ENCODE measurements around the gene AKTIP.

AKTIP gene

GRCh38 chr16:53476867-53477266 lies 26.1 kb downstream of the AKTIP start:
- no peak for DNase-seq

- DNase-seq: no peak
These were observed 37.3 kb downstream of the AKTIP start for GRCh38 chr16:53465606-53466280.

GRCh38 chr16:53458635-53459034 lies 44.4 kb downstream of the AKTIP start:
- DNase-seq: no peak

- DNase-seq: peak; percentile 28
These were observed 45.3 kb downstream of the AKTIP start for GRCh38 chr16:53457670-53458069.

GRCh38 chr16:53456625-53457024 lies 46.4 kb downstream of the AKTIP start:
- no peak for DNase-seq

GRCh38 chr16:53453928-53454327 lies 49.1 kb downstream of the AKTIP start:
- DNase-seq: no peak

GRCh38 chr16:53449816-53450517 lies 53.0 kb downstream of the AKTIP start:
- DNase-seq: no peak

GRCh38 chr16:53446090-53446489 lies 56.9 kb downstream of the AKTIP start:
- DNase-seq: no peak

GRCh38 chr16:53445534-53445933 lies 57.5 kb downstream of the AKTIP start:
- no peak for DNase-seq
